NT2/D1 (cell line): Measurements from ENCODE around the gene EGR1.

Experiments
- SUZ12 ChIP-seq: IDR thresholded peaks from 2 replicates; pipeline ENCODE4 v1.6.1; 2011; ENCODE audit not compliant: insufficient read length, insufficient read depth; ENCODE audit errors: extremely low read depth
- YY1 ChIP-seq: IDR thresholded peaks from 2 replicates; pipeline ENCODE4 v1.6.1; 2011; ENCODE audit not compliant: insufficient read length, insufficient read depth
- ZNF274 ChIP-seq: IDR thresholded peaks from 2 replicates; pipeline ENCODE4 v1.6.1; 2011; ENCODE audit warnings: mild to moderate bottlenecking, low read depth, low read length

DNA sequence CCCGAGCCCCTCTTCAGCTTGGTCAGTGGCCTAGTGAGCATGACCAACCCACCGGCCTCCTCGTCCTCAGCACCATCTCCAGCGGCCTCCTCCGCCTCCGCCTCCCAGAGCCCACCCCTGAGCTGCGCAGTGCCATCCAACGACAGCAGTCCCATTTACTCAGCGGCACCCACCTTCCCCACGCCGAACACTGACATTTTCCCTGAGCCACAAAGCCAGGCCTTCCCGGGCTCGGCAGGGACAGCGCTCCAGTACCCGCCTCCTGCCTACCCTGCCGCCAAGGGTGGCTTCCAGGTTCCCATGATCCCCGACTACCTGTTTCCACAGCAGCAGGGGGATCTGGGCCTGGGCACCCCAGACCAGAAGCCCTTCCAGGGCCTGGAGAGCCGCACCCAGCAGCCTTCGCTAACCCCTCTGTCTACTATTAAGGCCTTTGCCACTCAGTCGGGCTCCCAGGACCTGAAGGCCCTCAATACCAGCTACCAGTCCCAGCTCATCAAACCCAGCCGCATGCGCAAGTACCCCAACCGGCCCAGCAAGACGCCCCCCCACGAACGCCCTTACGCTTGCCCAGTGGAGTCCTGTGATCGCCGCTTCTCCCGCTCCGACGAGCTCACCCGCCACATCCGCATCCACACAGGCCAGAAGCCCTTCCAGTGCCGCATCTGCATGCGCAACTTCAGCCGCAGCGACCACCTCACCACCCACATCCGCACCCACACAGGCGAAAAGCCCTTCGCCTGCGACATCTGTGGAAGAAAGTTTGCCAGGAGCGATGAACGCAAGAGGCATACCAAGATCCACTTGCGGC lies 1.8 kb downstream of the EGR1 start:
- no peak for TF ChIP-seq YY1
- no peak for TF ChIP-seq SUZ12
- no peak for TF ChIP-seq ZNF274
